HepG2 (cell line): ENCODE results near the gene POLR1H. TPM values are rescaled to one million over a fixed set of nuclear protein-coding genes. Genes with fewer than 3 reads are reported as not detected.

ENCODE experiments used
- CBX2 ChIP-seq, 2 experiments: fragments of 200-600 bp in 1 of 2; sonication (generic); formaldehyde crosslinking in 1 of 2; IDR thresholded peaks; 2 replicates each; pipeline versions ENCODE4 v1.7.0 to v1.8.1; 2018 to 2022; ENCODE audit warnings: low read depth in 2 of 2, low read length in 1 of 2, mild to moderate bottlenecking in 1 of 2, missing genetic modification reagents in 1 of 2
- CREB3 ChIP-seq: sonication (generic); formaldehyde crosslinking; IDR thresholded peaks from 2 replicates; pipeline ENCODE4 v1.5.0; 2020; ENCODE audit warnings: missing genetic modification reagents
- DPF2 ChIP-seq: sonication (generic); formaldehyde crosslinking; IDR thresholded peaks from 2 replicates; pipeline ENCODE4 v1.4.0; 2020; ENCODE audit warnings: mild to moderate bottlenecking, low read depth, missing genetic modification reagents, borderline replicate concordance
- E2F2 ChIP-seq: sonication (generic); formaldehyde crosslinking; IDR thresholded peaks from 2 replicates; pipeline ENCODE4 v1.4.0; 2020; ENCODE audit warnings: missing genetic modification reagents, borderline replicate concordance
- GTF3A ChIP-seq: sonication (generic); formaldehyde crosslinking; conservative IDR thresholded peaks from 2 replicates; pipeline ENCODE4 v1.4.0; 2020; ENCODE audit warnings: mild to moderate bottlenecking, missing genetic modification reagents
- HMG20A ChIP-seq: IDR thresholded peaks from 2 replicates; pipeline ENCODE4 v1.6.1; 2016; ENCODE audit warnings: borderline replicate concordance
- MYPOP ChIP-seq: sonication (generic); formaldehyde crosslinking; IDR thresholded peaks from 2 replicates; pipeline ENCODE4 v1.8.1; 2023; ENCODE audit warnings: mild to moderate bottlenecking, moderate library complexity, missing genetic modification reagents
- NCOA1 ChIP-seq: sonication (generic); formaldehyde crosslinking; IDR thresholded peaks from 2 replicates; pipeline ENCODE4 v1.9.0; 2021; ENCODE audit warnings: missing genetic modification reagents
- NRL ChIP-seq: sonication (generic); formaldehyde crosslinking; IDR thresholded peaks from 2 replicates; pipeline ENCODE4 v1.5.0; 2020; ENCODE audit warnings: missing genetic modification reagents, mild to moderate bottlenecking, moderate library complexity, borderline replicate concordance
- PAXIP1 ChIP-seq: sonication (generic); formaldehyde crosslinking; conservative IDR thresholded peaks from 2 replicates; pipeline ENCODE4 v1.4.0; 2020; ENCODE audit warnings: mild to moderate bottlenecking, missing genetic modification reagents, moderate library complexity
- SRSF1 ChIP-seq: fragments of 200-400 bp; formaldehyde crosslinking; optimal IDR thresholded peaks from 2 replicates; pipeline ENCODE3; 2017; ENCODE audit warnings: mild to moderate bottlenecking, low read depth, low read length, moderate library complexity
- XRCC5 ChIP-seq: fragments of 200-400 bp; formaldehyde crosslinking; optimal IDR thresholded peaks from 2 replicates; pipeline ENCODE3; 2017; ENCODE audit warnings: mild to moderate bottlenecking, low read length
- ZNF552 ChIP-seq: sonication (generic); formaldehyde crosslinking; IDR thresholded peaks from 2 replicates; pipeline ENCODE4 v1.9.0; 2022; ENCODE audit warnings: missing genetic modification reagents, mild to moderate bottlenecking, borderline replicate concordance
- ZNF570 ChIP-seq: sonication (generic); formaldehyde crosslinking; IDR thresholded peaks from 2 replicates; pipeline ENCODE4 v1.4.0; 2020; ENCODE audit warnings: mild to moderate bottlenecking, missing genetic modification reagents, borderline replicate concordance
- ZNF609 ChIP-seq: sonication (generic); formaldehyde crosslinking; IDR thresholded peaks from 2 replicates; pipeline ENCODE4 v1.4.0; 2020; ENCODE audit warnings: mild to moderate bottlenecking, missing genetic modification reagents, borderline replicate concordance
- polyA plus RNA-seq, 8 experiments: library from polyadenylated mRNA; depleted of rRNA in 3 of 8; stranded (reverse) in 7 of 8; unstranded in 1 of 8; fragments of >200 nt; fragmentation: Illumina TruSeq in 4 of 8; extraction: Trizol in 4 of 8; gene quantifications; 2 replicates each; pipeline versions ENCODE4 v1.2.1 to v1.2.3, GENCODE V29; 2011 to 2016; ENCODE audit warnings: low read depth in 4 of 8, missing spikeins in 1 of 8, mixed read lengths in 1 of 8; ENCODE audit not compliant: insufficient read depth in 1 of 8
- total RNA-seq, 5 experiments: library from RNA; depleted of rRNA; stranded (reverse); fragments of >200 nt; fragmentation: Illumina TruSeq; extraction: Trizol; gene quantifications; 2 replicates each; pipeline ENCODE4 v1.2.3, GENCODE V29; 2016; ENCODE audit warnings: low read depth in 1 of 5

The POLR1H gene
- total and polyA plus RNA-seq, 2 of the 13 experiments (the other 11 are each of a cell fraction or from before 2014, with no cell fraction given) = 61.4 to 79.8 TPM

- TF ChIP-seq PAXIP1 (CRISPR knock-in tag) (no peak; the same call in none of the 2 replicates), HMG20A (CRISPR knock-in tag) (no peak), ZNF609 (CRISPR knock-in tag) (no peak), MYPOP (CRISPR knock-in tag) (no peak), GTF3A (CRISPR knock-in tag) (no peak), ZNF570 (CRISPR knock-in tag) (no peak), DPF2 (CRISPR knock-in tag) (no peak; the same call in 1 of the 2 replicates), NRL (no peak), NCOA1 (CRISPR knock-in tag) (no peak; the same call in 1 of the 2 replicates), XRCC5 (peak; percentile 88), E2F2 (CRISPR knock-in tag) (no peak), CREB3 (CRISPR knock-in tag) (no peak), CBX2 (IDR thresholded peaks at IDR 0.05; ENCODE audit: low read depth, low read length) (no peak), CBX2 (CRISPR knock-in tag; IDR thresholded peaks at IDR 0.05; ENCODE audit: low read depth) (0 out of 2 replicates have a peak, but pooled peaks have one; percentile 38), SRSF1 (peak; percentile 62), ZNF552 (CRISPR knock-in tag) (no peak)
Observed at GRCh38 chr6:30102970-30103871, 42.2 kb downstream of the POLR1H start (continued).
